ENCODE results near the gene SUSD2. TPM values are rescaled to one million over a fixed set of nuclear protein-coding genes. Genes with fewer than 3 reads are reported as not detected.
A peak's percentile ranks its signal among the peaks of the same experiment; 100 is the strongest.
"Not testable (repeated sequence)": the region's sequence is repeated elsewhere in the genome, so short reads cannot be mapped to it uniquely, and the experiment has no call there.

The SUSD2 gene
- total RNA-seq, 1 experiment from 2014 or later: 0.05 TPM

GRCh38 chr22:24169439-24170058 lies 11.7 kb upstream of the SUSD2 start:
- DNase-seq (ENCODE audit: low read depth, low spot score): no peak
- in situ Hi-C loops (cut with HindIII; ENCODE audit: low pct_unique_long_range_greater_than_20kb, low sequenced_read_pairs): no loop called here

- DNase-seq (ENCODE audit: low read depth, low spot score): no peak
- in situ Hi-C loops (cut with HindIII; ENCODE audit: low pct_unique_long_range_greater_than_20kb, low sequenced_read_pairs): no loop called here
Observed at GRCh38 chr22:24170188-24170587, 11.1 kb upstream of the SUSD2 start.

- DNase-seq (ENCODE audit: low read depth, low spot score): no peak
- in situ Hi-C loops (cut with HindIII; ENCODE audit: low pct_unique_long_range_greater_than_20kb, low sequenced_read_pairs): no loop called here
Observed at GRCh38 chr22:24170632-24171031, 10.7 kb upstream of the SUSD2 start.

- in situ Hi-C loops (cut with HindIII; ENCODE audit: low pct_unique_long_range_greater_than_20kb, low sequenced_read_pairs): no loop called here
- DNase-seq (ENCODE audit: low read depth, low spot score): no peak
Observed at GRCh38 chr22:24171822-24172221, 9.5 kb upstream of the SUSD2 start.

- peak; percentile 87 for DNase-seq (ENCODE audit: low read depth, low spot score)
- in situ Hi-C loops (cut with HindIII; ENCODE audit: low pct_unique_long_range_greater_than_20kb, low sequenced_read_pairs): no loop called here
Observed at GRCh38 chr22:24175160-24175808, 6.0 kb upstream of the SUSD2 start.

GRCh38 chr22:24176040-24176439 lies 5.2 kb upstream of the SUSD2 start:
- in situ Hi-C loops (cut with HindIII; ENCODE audit: low pct_unique_long_range_greater_than_20kb, low sequenced_read_pairs): no loop called here
- no peak for DNase-seq (ENCODE audit: low read depth, low spot score)

GRCh38 chr22:24176630-24177029 lies 4.7 kb upstream of the SUSD2 start:
- no peak for DNase-seq (ENCODE audit: low read depth, low spot score)
- in situ Hi-C loops (cut with HindIII; ENCODE audit: low pct_unique_long_range_greater_than_20kb, low sequenced_read_pairs): no loop called here

GRCh38 chr22:24177045-24177444 lies 4.2 kb upstream of the SUSD2 start:
- in situ Hi-C loops (cut with HindIII; ENCODE audit: low pct_unique_long_range_greater_than_20kb, low sequenced_read_pairs): no loop called here

GRCh38 chr22:24177456-24177855 lies 3.8 kb upstream of the SUSD2 start:
- in situ Hi-C loops (cut with HindIII; ENCODE audit: low pct_unique_long_range_greater_than_20kb, low sequenced_read_pairs): no loop called here
- no peak for DNase-seq (ENCODE audit: low read depth, low spot score)

More at GRCh38 chr22:24177045-24177444, 4.2 kb upstream of the SUSD2 start:
- no peak for DNase-seq (ENCODE audit: low read depth, low spot score)

- in situ Hi-C loops (cut with HindIII; ENCODE audit: low pct_unique_long_range_greater_than_20kb, low sequenced_read_pairs): no loop called here
- no peak for DNase-seq (ENCODE audit: low read depth, low spot score)
Observed at GRCh38 chr22:24178021-24178431, 3.3 kb upstream of the SUSD2 start.

GRCh38 chr22:24178502-24179440 lies 2.5 kb upstream of the SUSD2 start:
- in situ Hi-C loops (cut with HindIII; ENCODE audit: low pct_unique_long_range_greater_than_20kb, low sequenced_read_pairs): no loop called here
- peak; percentile 69 for DNase-seq (ENCODE audit: low read depth, low spot score)

- in situ Hi-C loops (cut with HindIII; ENCODE audit: low pct_unique_long_range_greater_than_20kb, low sequenced_read_pairs): no loop called here
- no peak for DNase-seq (ENCODE audit: low read depth, low spot score)
Observed at GRCh38 chr22:24179478-24180210, 1.6 kb upstream of the SUSD2 start.

- DNase-seq (ENCODE audit: low read depth, low spot score): no peak
- in situ Hi-C loops (cut with HindIII; ENCODE audit: low pct_unique_long_range_greater_than_20kb, low sequenced_read_pairs): no loop called here
Observed at GRCh38 chr22:24180316-24181087, 785 bp upstream of the SUSD2 start.

- DNase-seq (ENCODE audit: low read depth, low spot score): no peak
- in situ Hi-C loops (cut with HindIII; ENCODE audit: low pct_unique_long_range_greater_than_20kb, low sequenced_read_pairs): no loop called here
Observed at GRCh38 chr22:24181996-24182899, 961 bp downstream of the SUSD2 start.

GRCh38 chr22:24182900-24183246 lies 1.6 kb downstream of the SUSD2 start:
- not testable (repeated sequence) for DNase-seq (ENCODE audit: low read depth, low spot score)

GRCh38 chr22:24183321-24184031 lies 2.2 kb downstream of the SUSD2 start:
- DNase-seq (ENCODE audit: low read depth, low spot score): no peak
- in situ Hi-C loops (cut with HindIII; ENCODE audit: low pct_unique_long_range_greater_than_20kb, low sequenced_read_pairs): no loop called here

More at GRCh38 chr22:24182900-24183246, 1.6 kb downstream of the SUSD2 start:
- in situ Hi-C loops (cut with HindIII; ENCODE audit: low pct_unique_long_range_greater_than_20kb, low sequenced_read_pairs): not testable (repeated sequence)

Data from SK-MEL-5 (cell line).